HG03045 (cell line): ENCODE results near the gene FAM237B.
"Not testable (repeated sequence)": the region's sequence is repeated elsewhere in the genome, so short reads cannot be mapped to it uniquely, and the experiment has no call there.

ENCODE experiments used
- ATAC-seq: cut with Tn5 transposase; IDR thresholded peaks from one replicate; pipeline ENCODE4 v1.9.1; 2021; ENCODE audit warnings: mild to moderate bottlenecking, moderate library complexity; ENCODE audit not compliant: unreplicated experiment

Gene FAM237B

GRCh38 chr7:90320801-90321494, at the start of gene FAM237B:
Gene FAM237B (minus strand): TSS chr7:90321304. CDS start chr7:90319748, 1,556 bp downstream.
- ATAC-seq = no peak

GRCh38 chr7:90351987-90352386, 30.9 kb upstream of the FAM237B start:
- ATAC-seq = no peak

DNA sequence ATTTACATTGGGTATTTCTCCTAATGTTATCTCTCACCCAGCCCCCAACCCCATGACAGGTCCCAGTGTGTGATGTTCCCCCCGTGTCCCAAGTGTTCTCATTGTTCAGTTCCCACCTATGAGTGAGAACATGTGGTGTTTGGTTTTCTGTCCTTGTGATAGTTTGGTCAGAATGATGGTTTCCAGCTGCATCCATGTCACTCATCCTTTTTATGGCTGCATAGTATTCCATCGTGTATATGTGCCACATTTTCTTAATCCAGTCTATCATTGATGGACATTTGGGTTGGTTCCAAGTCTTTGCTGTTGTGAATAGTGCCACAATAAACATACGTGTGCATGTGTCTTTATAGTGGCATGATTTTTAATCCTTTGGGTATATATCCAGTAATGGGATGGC, 28.9 kb upstream of the FAM237B start:
- ATAC-seq = not testable (repeated sequence)

GRCh38 chr7:90349305-90349704, 28.2 kb upstream of the FAM237B start:
- ATAC-seq = no peak

DNA sequence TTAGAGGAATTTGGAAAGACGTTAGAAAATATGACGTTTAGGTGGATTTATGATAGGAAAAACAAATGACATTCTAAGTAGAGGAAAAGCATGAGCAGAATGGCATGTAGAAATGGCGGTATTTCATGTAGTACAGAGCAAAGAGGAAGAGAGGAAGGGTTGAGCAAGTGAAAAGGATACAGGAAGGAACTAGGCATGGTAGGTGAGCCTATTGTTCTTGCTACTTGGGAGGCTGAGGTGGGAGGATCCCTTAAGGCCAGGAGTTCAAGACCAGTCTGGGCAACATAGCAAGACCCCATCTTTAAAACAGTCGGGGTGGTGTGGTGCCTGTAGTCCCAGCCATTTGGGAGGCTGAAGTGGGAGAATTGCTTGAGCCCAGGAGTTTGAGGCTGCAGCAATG, 26.7 kb upstream of the FAM237B start:
- no peak for ATAC-seq

DNA sequence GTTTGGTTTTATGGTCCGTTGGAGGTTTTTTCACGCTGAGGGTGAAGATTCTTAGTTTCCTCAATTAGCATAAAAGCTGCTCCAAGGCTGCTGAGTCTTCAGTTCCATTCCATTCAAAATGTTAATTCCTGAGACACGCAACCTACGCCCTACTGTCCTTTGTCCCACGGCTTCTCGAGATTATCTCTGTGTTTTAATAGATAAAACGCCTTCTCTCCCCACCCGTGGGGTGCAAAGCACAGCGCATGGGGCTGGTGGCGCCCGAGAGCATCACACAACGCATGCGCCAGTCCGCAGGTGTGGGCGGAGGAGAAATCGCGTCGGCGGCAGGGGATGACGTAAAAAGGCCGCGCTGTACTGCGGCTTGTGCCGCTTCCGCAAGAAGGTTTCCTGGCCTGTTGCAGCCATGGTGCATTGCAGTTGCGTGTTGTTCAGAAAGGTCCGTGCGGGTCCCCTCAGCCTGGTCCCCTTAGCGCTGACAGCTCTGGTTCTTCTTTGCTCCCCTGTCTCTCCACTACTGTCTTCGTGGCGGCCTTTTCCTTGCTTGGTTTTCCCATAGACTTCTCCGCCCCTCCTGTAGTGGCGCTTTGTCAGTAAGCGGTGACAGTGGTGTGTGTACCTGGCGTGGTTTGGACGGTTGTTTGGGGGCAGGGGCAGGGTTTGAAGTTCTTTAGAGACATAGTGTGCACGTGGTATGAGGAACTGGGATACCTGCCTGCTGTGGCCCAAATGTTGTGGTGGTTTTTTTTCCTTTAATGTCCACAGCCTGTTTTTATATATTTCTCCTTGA, 25.4 kb upstream of the FAM237B start, which contains the start of gene GTPBP10:
GTPBP10 (plus strand) TSS at position 381 of the 790 bp plus-strand sequence; CDS start at position 407, 26 bp downstream.
- peak; percentile 98 for ATAC-seq

- ATAC-seq = peak; percentile 19
Observed at GRCh38 chr7:90345595-90346335, 24.7 kb upstream of the FAM237B start.

GRCh38 chr7:90345016-90345415, 23.9 kb upstream of the FAM237B start:
- ATAC-seq = no peak

GRCh38 chr7:90337106-90337505, 16.0 kb upstream of the FAM237B start:
- ATAC-seq = no peak

GRCh38 chr7:90334926-90335325, 13.8 kb upstream of the FAM237B start:
- ATAC-seq = not testable (repeated sequence)

DNA sequence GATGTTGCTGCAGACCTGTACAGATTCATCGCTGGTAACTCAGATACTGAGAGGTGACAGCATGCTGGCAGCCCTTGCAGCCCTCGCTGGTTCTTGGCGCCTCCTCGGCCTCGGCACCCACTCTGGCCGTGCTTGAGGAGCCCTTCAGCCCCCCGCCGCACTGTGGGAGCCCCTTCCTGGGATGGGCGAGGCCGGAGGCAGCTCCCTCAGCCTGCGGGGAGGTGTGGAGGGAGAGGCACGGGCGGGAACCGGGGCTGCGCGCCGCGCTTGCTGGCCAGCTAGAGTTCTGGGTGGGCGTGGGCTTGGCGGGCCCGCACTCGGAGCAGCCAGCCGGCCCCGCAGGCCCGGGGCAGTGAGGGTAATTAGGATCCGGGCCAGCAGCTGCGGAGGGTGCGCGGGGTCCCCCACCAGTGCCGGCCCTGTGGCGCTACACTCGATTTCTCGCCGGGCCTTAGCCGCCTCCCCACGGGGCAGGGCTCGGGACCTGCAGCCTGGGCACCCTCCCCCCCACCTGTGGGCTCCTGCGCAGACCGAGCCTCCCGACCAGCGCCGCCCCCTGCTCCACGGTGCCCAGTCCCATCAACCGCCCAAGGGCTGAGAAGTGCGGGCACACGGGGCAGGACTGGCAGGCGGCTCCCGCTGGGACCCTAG, 13.2 kb upstream of the FAM237B start:
- ATAC-seq = no peak

GRCh38 chr7:90326500-90326899, 5.4 kb upstream of the FAM237B start:
- no peak for ATAC-seq

GRCh38 chr7:90322837-90323236, 1.7 kb upstream of the FAM237B start:
- ATAC-seq = no peak

DNA sequence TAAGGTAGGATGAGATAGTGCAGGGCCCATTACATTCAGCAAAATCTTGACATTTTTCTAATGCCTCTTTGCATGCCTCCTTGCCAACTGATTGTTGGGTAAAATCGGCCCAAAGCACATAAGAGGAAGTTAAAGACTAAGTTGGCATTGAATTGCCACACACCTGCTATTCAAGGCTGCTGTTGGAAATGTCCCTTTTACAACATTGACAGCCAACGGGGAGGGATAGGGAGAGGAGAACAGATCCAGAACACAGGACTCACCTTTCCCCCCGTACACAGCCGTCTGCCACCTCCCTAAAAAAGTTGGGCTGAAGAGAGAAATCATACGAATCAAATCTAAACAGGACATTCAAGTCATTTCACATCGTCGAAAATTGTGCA, 695 bp downstream of the FAM237B start:
- ATAC-seq = no peak

DNA sequence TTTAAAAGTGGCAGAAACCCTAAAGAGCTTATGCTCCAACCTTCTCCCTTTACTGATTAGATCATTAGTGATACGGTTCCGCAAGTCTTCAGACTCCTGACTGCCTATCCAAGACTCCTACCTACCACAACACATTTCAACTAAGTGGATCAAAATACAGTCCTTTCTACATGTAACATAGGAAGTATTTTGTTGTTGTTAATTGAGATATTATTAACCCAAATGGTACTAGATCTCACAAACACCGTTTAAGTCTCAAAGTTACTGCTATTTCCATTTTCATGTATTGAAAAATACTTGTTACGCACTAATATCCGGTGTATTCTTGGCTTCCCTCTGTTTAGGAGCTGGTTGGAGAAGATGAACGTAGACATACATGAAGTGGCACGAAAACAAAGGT, 1.1 kb downstream of the FAM237B start:
- ATAC-seq = no peak

DNA sequence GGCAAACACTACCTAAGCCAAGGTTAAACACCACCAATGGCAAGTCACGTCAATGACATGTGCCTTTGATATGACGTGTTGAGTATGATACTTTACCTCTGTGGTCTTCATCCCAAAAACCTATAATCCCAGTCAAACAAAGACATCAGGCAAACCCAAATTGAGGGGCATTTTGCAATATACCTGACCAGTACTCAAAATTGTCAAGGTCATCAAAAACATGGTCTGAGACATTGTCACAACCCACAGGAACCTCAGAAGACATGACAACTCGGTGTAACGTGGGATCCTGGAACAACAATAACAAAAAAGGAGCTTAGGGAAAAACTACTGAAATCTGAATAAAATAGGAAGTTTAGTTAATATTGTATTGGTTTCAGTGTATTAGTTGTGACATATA, 7.2 kb downstream of the FAM237B start:
- ATAC-seq = no peak

- ATAC-seq = no peak
Observed at GRCh38 chr7:90312745-90313144, 8.4 kb downstream of the FAM237B start.

DNA sequence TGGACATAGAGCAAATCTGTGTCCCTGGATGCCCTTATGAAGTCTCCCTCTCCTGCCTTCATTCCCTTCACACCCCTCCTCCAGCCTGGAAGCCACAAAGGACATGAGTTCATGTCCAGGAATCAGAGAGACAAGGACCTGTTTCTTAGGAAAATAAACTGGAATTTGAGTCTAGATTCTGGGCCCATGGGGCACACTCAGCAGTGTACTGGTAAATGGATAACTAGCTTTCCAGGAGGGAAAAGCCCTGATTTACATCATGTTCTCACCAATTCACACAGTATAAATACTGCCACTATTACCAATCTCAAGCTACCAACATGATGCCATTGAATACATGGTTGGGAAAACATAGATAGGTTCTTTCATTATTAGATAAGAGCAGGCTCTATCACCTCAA, 9.9 kb downstream of the FAM237B start:
- ATAC-seq = no peak

- no peak for ATAC-seq
Observed at GRCh38 chr7:90309872-90310271, 11.2 kb downstream of the FAM237B start.

GRCh38 chr7:90303241-90303640, 17.9 kb downstream of the FAM237B start:
- no peak for ATAC-seq
